SK-N-SH (cell line): ENCODE data around the gene SEC11A. TPM values are rescaled to one million over a fixed set of nuclear protein-coding genes. Genes with fewer than 3 reads are reported as not detected.

ENCODE experiments used
- CTCF ChIA-PET: fragments of 300-600, 350-600 bp; formaldehyde crosslinking; extraction: SDS; loops from one replicate; lab custom pipeline; 2021; lab: Yijun Ruan, JAX
- POLR2A ChIA-PET: fragments of 350-600 bp; sonication (Branson Sonifier 250); formaldehyde crosslinking; extraction: SDS; loops from one replicate; lab custom pipeline; 2020; ENCODE audit warnings: antibody characterized with exemption, inconsistent platforms; lab: Yijun Ruan, JAX
- DNase-seq: peaks from one replicate; pipeline ENCODE4 v3.0.0; 2012
- H2AFZ ChIP-seq: fragments of 200-600 bp; sonication (generic); 2 replicates; pipeline ENCODE4 v1.8.1; 2016; ENCODE audit warnings: antibody characterized with exemption, mild to moderate bottlenecking, low read depth
- H3F3A ChIP-seq: fragments of 200-600 bp; sonication (generic); replicated peaks from 2 replicates; pipeline ENCODE3; 2016; ENCODE audit warnings: antibody characterized with exemption, mild to moderate bottlenecking; ENCODE audit not compliant: insufficient read depth
- H3K27ac ChIP-seq, 2 experiments: fragments of 200-500 bp in 1 of 2; fragments of 200-600 bp in 1 of 2; sonication (Bioruptor generic) in 1 of 2; sonication (generic), shearing (Covaris generic) in 1 of 2; 2 replicates each; pipeline versions ENCODE4 v1.5.1 to v1.6.1; 2014 to 2016; ENCODE audit warnings: low read depth in 2 of 2, inconsistent platforms in 1 of 2, low read length in 1 of 2, mild to moderate bottlenecking in 1 of 2, mixed read lengths in 1 of 2
- H3K27me3 ChIP-seq: fragments of 200-600 bp; sonication (generic), shearing (Covaris generic); 2 replicates; pipeline ENCODE4 v1.6.1; 2016; ENCODE audit warnings: mixed run types; ENCODE audit not compliant: insufficient read depth
- H3K36me3 ChIP-seq, 2 experiments: fragments of 200-500 bp in 1 of 2; fragments of 200-600 bp in 1 of 2; sonication (Bioruptor generic) in 1 of 2; sonication (generic) in 1 of 2; replicated peaks in 1 of 2; 2 replicates each; pipeline versions ENCODE3 to v1.5.1; 2014 to 2016; ENCODE audit warnings: low read length in 1 of 2, mild to moderate bottlenecking in 1 of 2; ENCODE audit not compliant: insufficient read depth in 2 of 2, control insufficient read depth in 1 of 2
- H3K4me1 ChIP-seq, 2 experiments: fragments of 200-500 bp in 1 of 2; fragments of 200-600 bp in 1 of 2; sonication (Bioruptor generic) in 1 of 2; sonication (generic), shearing (Covaris generic) in 1 of 2; 2 replicates each; pipeline versions ENCODE4 v1.5.1 to v1.6.1; 2014 to 2016; ENCODE audit warnings: low read depth in 1 of 2, low read length in 1 of 2, mixed run types in 1 of 2; ENCODE audit not compliant: insufficient read depth in 2 of 2, control insufficient read depth in 1 of 2
- H3K4me2 ChIP-seq: fragments of 200-600 bp; sonication (generic), shearing (Covaris generic); 2 replicates; pipeline ENCODE4 v1.6.1; 2017; ENCODE audit warnings: mixed run types
- H3K4me3 ChIP-seq, 2 experiments: fragments of 200-500 bp in 1 of 2; fragments of 200-600 bp in 1 of 2; sonication (Bioruptor generic) in 1 of 2; sonication (generic), shearing (Covaris generic) in 1 of 2; 2 replicates each; pipeline versions ENCODE4 v1.5.1 to v1.8.1; 2014 to 2016; ENCODE audit warnings: low read depth in 2 of 2, inconsistent platforms in 1 of 2, low read length in 1 of 2, mild to moderate bottlenecking in 1 of 2, mixed read lengths in 1 of 2, moderate library complexity in 1 of 2
- H3K79me2 ChIP-seq: fragments of 200-600 bp; sonication (generic); 2 replicates; pipeline ENCODE4 v1.8.1; 2017; ENCODE audit warnings: mild to moderate bottlenecking; ENCODE audit not compliant: insufficient read depth
- H3K9ac ChIP-seq: fragments of 200-600 bp; sonication (generic); 2 replicates; pipeline ENCODE4 v1.6.1; 2017; ENCODE audit warnings: mixed run types
- H3K9me2 ChIP-seq: fragments of 200-600 bp; sonication (generic); 2 replicates; pipeline ENCODE4 v1.6.1; 2017; ENCODE audit warnings: mixed run types
- H3K9me3 ChIP-seq: fragments of 200-600 bp; sonication (generic); 2 replicates; pipeline ENCODE4 v1.6.1; 2017; ENCODE audit warnings: mixed run types, mild to moderate bottlenecking, moderate library complexity
- H4K20me1 ChIP-seq: fragments of 200-600 bp; sonication (generic); 2 replicates; pipeline ENCODE4 v1.6.1; 2017; ENCODE audit warnings: mild to moderate bottlenecking, mixed run types; ENCODE audit not compliant: insufficient read depth
- ELF1 ChIP-seq: IDR thresholded peaks from 2 replicates; pipeline ENCODE4 v1.4.0; 2012
- GABPA ChIP-seq: IDR thresholded peaks from 2 replicates; pipeline ENCODE4 v1.4.0; 2012; ENCODE audit warnings: low read depth, mild to moderate bottlenecking
- RFX5 ChIP-seq: IDR thresholded peaks from 2 replicates; pipeline ENCODE4 v1.6.1; 2012; ENCODE audit warnings: mild to moderate bottlenecking, improper control_type of control experiment, low read length
- RXRA ChIP-seq: IDR thresholded peaks from 2 replicates; pipeline ENCODE4 v1.4.0; 2012; ENCODE audit warnings: low read depth, mild to moderate bottlenecking, borderline replicate concordance
- SMC3 ChIP-seq: IDR thresholded peaks from 2 replicates; pipeline ENCODE4 v1.6.1; 2012; ENCODE audit warnings: low read depth, low read length, improper control_type of control experiment
- TAF1 ChIP-seq: IDR thresholded peaks from 2 replicates; pipeline ENCODE4 v1.6.1; 2012; ENCODE audit warnings: low read depth, mild to moderate bottlenecking, low read length, moderate library complexity, borderline replicate concordance
- TEAD4 ChIP-seq: IDR thresholded peaks from 2 replicates; pipeline ENCODE4 v1.4.0; 2012; ENCODE audit warnings: mild to moderate bottlenecking, borderline replicate concordance; ENCODE audit not compliant: insufficient read depth
- WGBS: methylation state at CpG from one replicate; pipeline ENCODE4 v1.1.6; 2017; ENCODE audit warnings: low lambda C conversion rate; 5-methylcytosine and 5-hydroxymethylcytosine counted together
- polyA plus RNA-seq, 3 experiments: library from polyadenylated mRNA; depleted of rRNA; stranded (reverse); fragments of >200 nt; gene quantifications; 2 replicates each; pipeline ENCODE4 v1.2.3, GENCODE V29; 2012
- TF ChIP-seq, protein P1 (sequence below): fragments of 150-350 bp; IDR thresholded peaks from 2 replicates; pipeline ENCODE4 v1.6.1; 2016; ENCODE audit warnings: mild to moderate bottlenecking, low read depth, low read length
- TF ChIP-seq, protein P2 (sequence below): IDR thresholded peaks from 2 replicates; pipeline ENCODE4 v1.6.1; 2012; ENCODE audit warnings: mild to moderate bottlenecking, low read depth, low read length, moderate library complexity
- TF ChIP-seq, protein P3 (sequence below): IDR thresholded peaks from 2 replicates; pipeline ENCODE4 v1.4.0; 2012; ENCODE audit warnings: low read depth, borderline replicate concordance

The SEC11A gene
- polyA plus RNA-seq, 1 of the 3 experiments (the other 2 are of a cell fraction), result 107 TPM

DNA sequence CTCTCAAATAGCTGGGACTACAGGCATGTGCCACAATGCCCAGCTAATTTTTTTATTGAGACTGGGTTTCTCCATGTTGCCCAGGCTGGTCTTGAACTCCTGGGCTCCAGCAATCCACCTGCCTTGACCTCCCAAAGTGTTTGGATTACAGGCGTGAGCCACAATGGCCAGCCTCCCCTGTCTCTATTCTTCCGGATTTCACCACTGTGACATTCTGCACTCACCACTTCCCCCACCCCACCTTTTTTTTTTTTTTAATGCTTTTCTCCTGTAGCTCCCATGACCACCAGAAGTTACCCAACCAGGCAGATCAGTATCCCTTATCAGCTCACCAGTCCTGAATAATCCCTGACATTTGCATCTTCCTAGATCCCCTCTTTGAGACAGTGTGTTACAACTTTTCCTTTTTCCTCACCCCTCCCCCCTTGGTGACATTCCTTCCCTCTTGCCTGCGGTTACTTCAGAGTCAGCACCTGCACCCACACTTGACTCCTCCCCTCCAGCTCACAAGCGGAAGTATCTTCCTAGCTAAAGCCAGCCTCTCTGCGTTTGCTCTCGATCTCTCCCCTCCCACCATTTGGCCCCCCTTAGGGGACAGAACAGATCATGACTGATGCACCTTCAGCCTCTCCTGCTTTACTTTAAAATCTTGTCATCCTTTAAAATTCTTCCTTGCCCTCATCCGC lies 19.0 kb upstream of the SEC11A start:
- no peaks in the 10 kb centered on the region for H3K79me2 ChIP-seq
- H3K9me3 ChIP-seq, result no peaks in the 10 kb centered on the region
- H3K36me3 ChIP-seq, result no peaks in the 10 kb centered on the region
- no peak overlapping the region for H3K4me3 ChIP-seq
- H3F3A ChIP-seq, result no peaks in the 10 kb centered on the region
- ChIA-PET POLR2A (interaction anchor here (2.1 kb wide), 1 partner anchor 18 kb away, joined by 8 read pairs; no protein-coding TSS in a partner anchor), CTCF (no interaction called here)
- H3K9me2 ChIP-seq, result no peaks in the 10 kb centered on the region
- WGBS, result 78% methylated on average over 7 of the region's 7 CpGs
- no peak for DNase-seq
- H2AFZ ChIP-seq, result no peak overlapping the region
- H3K9ac ChIP-seq, result no peak overlapping the region
- TF ChIP-seq, protein P1, sequence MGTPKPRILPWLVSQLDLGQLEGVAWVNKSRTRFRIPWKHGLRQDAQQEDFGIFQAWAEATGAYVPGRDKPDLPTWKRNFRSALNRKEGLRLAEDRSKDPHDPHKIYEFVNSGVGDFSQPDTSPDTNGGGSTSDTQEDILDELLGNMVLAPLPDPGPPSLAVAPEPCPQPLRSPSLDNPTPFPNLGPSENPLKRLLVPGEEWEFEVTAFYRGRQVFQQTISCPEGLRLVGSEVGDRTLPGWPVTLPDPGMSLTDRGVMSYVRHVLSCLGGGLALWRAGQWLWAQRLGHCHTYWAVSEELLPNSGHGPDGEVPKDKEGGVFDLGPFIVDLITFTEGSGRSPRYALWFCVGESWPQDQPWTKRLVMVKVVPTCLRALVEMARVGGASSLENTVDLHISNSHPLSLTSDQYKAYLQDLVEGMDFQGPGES, result no peak
- TF ChIP-seq, protein P2, sequence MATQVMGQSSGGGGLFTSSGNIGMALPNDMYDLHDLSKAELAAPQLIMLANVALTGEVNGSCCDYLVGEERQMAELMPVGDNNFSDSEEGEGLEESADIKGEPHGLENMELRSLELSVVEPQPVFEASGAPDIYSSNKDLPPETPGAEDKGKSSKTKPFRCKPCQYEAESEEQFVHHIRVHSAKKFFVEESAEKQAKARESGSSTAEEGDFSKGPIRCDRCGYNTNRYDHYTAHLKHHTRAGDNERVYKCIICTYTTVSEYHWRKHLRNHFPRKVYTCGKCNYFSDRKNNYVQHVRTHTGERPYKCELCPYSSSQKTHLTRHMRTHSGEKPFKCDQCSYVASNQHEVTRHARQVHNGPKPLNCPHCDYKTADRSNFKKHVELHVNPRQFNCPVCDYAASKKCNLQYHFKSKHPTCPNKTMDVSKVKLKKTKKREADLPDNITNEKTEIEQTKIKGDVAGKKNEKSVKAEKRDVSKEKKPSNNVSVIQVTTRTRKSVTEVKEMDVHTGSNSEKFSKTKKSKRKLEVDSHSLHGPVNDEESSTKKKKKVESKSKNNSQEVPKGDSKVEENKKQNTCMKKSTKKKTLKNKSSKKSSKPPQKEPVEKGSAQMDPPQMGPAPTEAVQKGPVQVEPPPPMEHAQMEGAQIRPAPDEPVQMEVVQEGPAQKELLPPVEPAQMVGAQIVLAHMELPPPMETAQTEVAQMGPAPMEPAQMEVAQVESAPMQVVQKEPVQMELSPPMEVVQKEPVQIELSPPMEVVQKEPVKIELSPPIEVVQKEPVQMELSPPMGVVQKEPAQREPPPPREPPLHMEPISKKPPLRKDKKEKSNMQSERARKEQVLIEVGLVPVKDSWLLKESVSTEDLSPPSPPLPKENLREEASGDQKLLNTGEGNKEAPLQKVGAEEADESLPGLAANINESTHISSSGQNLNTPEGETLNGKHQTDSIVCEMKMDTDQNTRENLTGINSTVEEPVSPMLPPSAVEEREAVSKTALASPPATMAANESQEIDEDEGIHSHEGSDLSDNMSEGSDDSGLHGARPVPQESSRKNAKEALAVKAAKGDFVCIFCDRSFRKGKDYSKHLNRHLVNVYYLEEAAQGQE, result no peak
- TF ChIP-seq RFX5 (no peak), SMC3 (no peak), TEAD4 (no peak), RXRA (no peak), ELF1 (no peak)
- H3K4me2 ChIP-seq, result no peak overlapping the region
- H3K27ac ChIP-seq, result no peak overlapping the region
- no peaks in the 10 kb centered on the region for H3K27me3 ChIP-seq
- H4K20me1 ChIP-seq, result no peaks in the 10 kb centered on the region
- no peaks in the 10 kb centered on the region for H3K4me1 ChIP-seq

DNA sequence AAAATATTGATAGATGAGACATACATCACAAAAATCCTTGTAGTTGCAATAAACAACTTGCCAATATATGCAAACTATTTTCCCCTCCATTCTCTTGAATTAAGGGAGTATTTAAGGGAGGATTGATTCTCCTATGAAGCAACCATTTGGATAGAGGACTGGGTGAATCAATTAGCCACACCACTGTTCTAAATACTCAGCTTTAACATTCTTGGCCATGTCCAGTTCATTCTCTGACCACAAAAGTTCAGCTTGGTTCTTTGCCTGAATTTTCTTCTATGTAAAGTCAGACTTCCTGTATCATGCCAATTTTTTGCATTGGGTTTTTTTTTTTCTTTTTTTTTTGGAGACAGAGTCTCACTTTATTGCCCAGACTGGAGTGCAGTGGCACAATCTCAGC lies 15.8 kb upstream of the SEC11A start:
- Histone ChIP-seq H3K4me1 (no peaks in the 10 kb centered on the region), H3K27me3 (no peaks in the 10 kb centered on the region), H3K9me3 (no peaks in the 10 kb centered on the region), H4K20me1 (no peaks in the 10 kb centered on the region), H2AFZ (no peak overlapping the region), H3K79me2 (no peaks in the 10 kb centered on the region), H3K4me3 (no peak overlapping the region), H3K4me2 (no peak overlapping the region), H3K9me2 (no peaks in the 10 kb centered on the region), H3K36me3 (no peaks in the 10 kb centered on the region), H3K27ac (no peak overlapping the region), H3K9ac (no peak overlapping the region), H3F3A (no peaks in the 10 kb centered on the region)
- no peak for DNase-seq
- ChIA-PET CTCF (interaction anchor here (0.6 to 1.7 kb wide), 2 partner anchors 11 to 146 kb away, joined by 3 to 4 read pairs; no protein-coding TSS in a partner anchor), POLR2A (interaction anchor here (0.6 kb wide), 1 partner anchor 33 kb away, joined by 3 read pairs; no protein-coding TSS in a partner anchor)
- TF ChIP-seq, protein P3, sequence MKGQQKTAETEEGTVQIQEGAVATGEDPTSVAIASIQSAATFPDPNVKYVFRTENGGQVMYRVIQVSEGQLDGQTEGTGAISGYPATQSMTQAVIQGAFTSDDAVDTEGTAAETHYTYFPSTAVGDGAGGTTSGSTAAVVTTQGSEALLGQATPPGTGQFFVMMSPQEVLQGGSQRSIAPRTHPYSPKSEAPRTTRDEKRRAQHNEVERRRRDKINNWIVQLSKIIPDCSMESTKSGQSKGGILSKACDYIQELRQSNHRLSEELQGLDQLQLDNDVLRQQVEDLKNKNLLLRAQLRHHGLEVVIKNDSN, result no peak
- no peak for TF ChIP-seq GABPA
- no peak for TF ChIP-seq RXRA
- no peak for TF ChIP-seq TAF1
